AG04450 (cell line): ENCODE results near the gene GSTM2. TPM values are rescaled to one million over a fixed set of nuclear protein-coding genes. Genes with fewer than 3 reads are reported as not detected.
A peak's percentile ranks its signal among the peaks of the same experiment; 100 is the strongest.

Experiments
- CTCF ChIA-PET: fragments of 300-600, 350-600 bp; formaldehyde crosslinking; extraction: SDS; loops from one replicate; lab custom pipeline; 2022; ENCODE audit warnings: antibody characterized with exemption, inconsistent platforms; lab: Charles Lee
- POLR2A ChIA-PET: fragments of 350-600 bp; formaldehyde crosslinking; extraction: SDS; loops from one replicate; lab custom pipeline; 2021; ENCODE audit warnings: antibody characterized with exemption, inconsistent platforms; lab: Yijun Ruan, JAX
- DNase-seq: peaks from one replicate; pipeline ENCODE4 v3.0.0-alpha.2; 2011; ENCODE audit warnings: low read depth, low spot score
- H3K27ac ChIP-seq: one replicate; pipeline ENCODE4 v1.5.1; 2012; ENCODE audit warnings: low read depth, low read length, control low read depth
- H3K27me3 ChIP-seq: one replicate; pipeline ENCODE4 v1.6.0; 2012; ENCODE audit warnings: low read length; ENCODE audit not compliant: control insufficient read depth, insufficient read depth
- H3K4me3 ChIP-seq: 2 replicates; pipeline ENCODE4 v1.5.1; 2011; ENCODE audit warnings: mild to moderate bottlenecking, low read depth, low read length, control low read depth
- H3K9me3 ChIP-seq: 2 replicates; pipeline ENCODE4 v1.5.1; 2012; ENCODE audit warnings: low read length; ENCODE audit not compliant: control insufficient read depth, insufficient read depth
- polyA plus RNA-seq: library from polyadenylated mRNA; depleted of rRNA; stranded (reverse); fragments of >200 nt; gene quantifications from 2 replicates; pipeline ENCODE4 v1.2.3, GENCODE V29; 2011
- TF ChIP-seq, protein P1 (sequence below): IDR thresholded peaks from 2 replicates; pipeline ENCODE4 v1.5.1; 2011; ENCODE audit warnings: low read depth, low read length, control low read depth, inconsistent platforms

The GSTM2 gene
- polyA plus RNA-seq, 1 experiment = 90.2 TPM

DNA sequence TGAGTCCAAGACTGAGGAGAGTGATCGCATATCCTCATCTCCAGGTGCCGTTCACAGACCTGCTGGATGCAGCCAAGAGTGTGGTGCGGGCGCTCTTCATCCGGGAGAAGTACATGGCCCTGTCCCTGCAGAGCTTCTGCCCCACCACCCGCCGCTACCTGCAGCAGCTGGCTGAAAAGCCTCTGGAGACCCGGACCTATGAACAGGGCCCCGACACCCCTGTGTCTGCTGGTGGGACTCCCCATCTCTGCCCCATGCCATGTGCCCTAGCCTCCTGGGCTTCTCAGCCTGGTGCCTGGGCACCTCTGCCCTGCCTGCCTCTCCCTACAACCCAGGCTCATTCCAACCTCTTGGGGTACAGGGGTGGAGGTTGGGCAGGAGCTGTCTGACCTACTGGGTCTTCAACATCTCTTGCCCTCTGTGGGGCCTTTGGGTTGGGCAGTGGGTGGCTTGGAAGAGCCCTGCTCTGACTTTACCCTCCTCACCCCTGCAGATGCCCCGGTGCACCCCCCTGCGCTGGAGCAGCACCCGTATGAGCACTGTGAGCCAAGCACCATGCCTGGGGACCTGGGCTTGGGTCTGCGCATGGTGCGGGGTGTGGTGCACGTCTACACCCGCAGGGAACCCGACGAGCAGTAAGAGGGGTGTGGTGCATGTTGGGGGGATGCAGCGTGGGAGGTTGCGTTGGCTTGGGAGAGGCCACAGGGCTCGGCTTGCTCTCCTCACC, 41.0 kb upstream of the GSTM2 start:
- H3K4me3 ChIP-seq = no peak overlapping the region
- CTCF ChIA-PET = interaction anchor here (1.5 to 8.9 kb wide), 2 partner anchors 12 to 81 kb away, joined by 4 to 64 read pairs; no protein-coding TSS in a partner anchor
- H3K27ac ChIP-seq = peak overlapping the region; percentile 21
- POLR2A ChIA-PET = no interaction called here
- no peaks in the 10 kb centered on the region for H3K27me3 ChIP-seq
- no peak for DNase-seq
- TF ChIP-seq, protein P1, sequence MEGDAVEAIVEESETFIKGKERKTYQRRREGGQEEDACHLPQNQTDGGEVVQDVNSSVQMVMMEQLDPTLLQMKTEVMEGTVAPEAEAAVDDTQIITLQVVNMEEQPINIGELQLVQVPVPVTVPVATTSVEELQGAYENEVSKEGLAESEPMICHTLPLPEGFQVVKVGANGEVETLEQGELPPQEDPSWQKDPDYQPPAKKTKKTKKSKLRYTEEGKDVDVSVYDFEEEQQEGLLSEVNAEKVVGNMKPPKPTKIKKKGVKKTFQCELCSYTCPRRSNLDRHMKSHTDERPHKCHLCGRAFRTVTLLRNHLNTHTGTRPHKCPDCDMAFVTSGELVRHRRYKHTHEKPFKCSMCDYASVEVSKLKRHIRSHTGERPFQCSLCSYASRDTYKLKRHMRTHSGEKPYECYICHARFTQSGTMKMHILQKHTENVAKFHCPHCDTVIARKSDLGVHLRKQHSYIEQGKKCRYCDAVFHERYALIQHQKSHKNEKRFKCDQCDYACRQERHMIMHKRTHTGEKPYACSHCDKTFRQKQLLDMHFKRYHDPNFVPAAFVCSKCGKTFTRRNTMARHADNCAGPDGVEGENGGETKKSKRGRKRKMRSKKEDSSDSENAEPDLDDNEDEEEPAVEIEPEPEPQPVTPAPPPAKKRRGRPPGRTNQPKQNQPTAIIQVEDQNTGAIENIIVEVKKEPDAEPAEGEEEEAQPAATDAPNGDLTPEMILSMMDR = no peak
- H3K9me3 ChIP-seq = no peaks in the 10 kb centered on the region; the same call in 1 of the 2 replicates

DNA sequence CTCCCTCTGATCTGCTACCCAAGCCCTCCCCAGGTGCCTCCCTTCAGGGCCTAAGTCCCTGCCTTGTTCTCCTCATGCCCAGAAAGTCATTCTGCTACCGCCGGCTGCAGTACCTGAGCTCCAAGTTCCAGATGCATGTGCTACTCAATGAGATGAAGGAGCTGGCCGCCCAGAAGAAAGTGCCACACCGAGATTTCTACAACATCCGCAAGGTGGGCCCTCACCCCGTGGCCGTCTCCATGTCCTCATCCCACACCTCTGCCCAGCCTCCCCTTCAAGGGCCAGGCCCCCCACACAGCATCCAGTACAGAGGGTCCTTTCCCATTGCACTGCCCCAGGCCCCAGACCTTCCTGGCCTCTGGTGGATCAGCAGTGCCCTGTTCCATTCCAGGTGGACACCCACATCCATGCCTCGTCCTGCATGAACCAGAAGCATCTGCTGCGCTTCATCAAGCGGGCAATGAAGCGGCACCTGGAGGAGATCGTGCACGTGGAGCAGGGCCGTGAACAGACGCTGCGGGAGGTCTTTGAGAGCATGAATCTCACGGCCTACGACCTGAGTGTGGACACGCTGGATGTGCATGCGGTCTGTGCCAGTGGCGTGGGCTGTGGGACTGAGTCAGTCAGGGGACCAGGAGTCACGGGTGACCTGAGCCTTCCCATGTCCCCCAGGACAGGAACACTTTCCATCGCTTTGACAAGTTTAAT, 40.0 kb upstream of the GSTM2 start:
- TF ChIP-seq, protein P1 = no peak
- Histone ChIP-seq H3K27me3 (no peaks in the 10 kb centered on the region), H3K9me3 (no peaks in the 10 kb centered on the region; the same call in 1 of the 2 replicates), H3K27ac (no peak overlapping the region), H3K4me3 (no peak overlapping the region)
- ChIA-PET CTCF (interaction anchor here (0.6 to 8.9 kb wide), 3 partner anchors 11 to 82 kb away, joined by 4 to 64 read pairs (median 32); no protein-coding TSS in a partner anchor), POLR2A (no interaction called here)
- DNase-seq = no peak

DNA sequence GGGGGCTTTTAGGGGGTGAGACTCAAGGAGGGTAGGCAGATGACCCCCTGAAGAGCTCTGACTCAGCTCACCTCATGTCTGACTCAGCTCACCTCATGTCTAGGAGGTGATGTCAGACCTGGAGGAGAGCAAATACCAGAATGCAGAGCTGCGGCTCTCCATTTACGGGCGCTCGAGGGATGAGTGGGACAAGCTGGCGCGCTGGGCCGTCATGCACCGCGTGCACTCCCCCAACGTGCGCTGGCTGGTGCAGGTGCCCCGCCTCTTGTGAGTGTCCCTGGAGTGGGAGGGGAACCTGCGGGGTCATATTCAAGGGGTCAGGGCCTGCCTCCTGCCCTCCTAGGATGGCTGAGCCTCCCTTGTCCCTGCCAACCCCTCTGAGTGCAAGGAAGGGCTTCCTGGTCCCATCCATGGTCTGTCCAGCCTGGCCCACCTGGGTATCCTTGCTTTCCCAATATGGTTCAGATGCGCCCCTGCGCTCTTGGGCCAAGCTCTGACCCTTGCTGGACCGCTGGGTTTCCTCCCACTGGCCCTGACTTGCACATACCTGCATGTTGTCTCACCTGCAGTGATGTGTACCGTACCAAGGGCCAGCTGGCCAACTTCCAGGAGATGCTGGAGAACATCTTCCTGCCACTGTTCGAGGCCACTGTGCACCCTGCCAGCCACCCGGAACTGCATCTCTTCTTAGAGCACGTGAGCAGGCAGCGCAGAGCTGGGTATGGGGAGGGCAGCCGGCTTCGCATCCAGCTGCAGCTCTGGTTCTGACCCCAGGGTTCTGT, 39.1 kb upstream of the GSTM2 start:
- DNase-seq = no peak
- no peaks in the 10 kb centered on the region; the same call in 1 of the 2 replicates for H3K9me3 ChIP-seq
- no peak overlapping the region for H3K4me3 ChIP-seq
- H3K27me3 ChIP-seq = no peaks in the 10 kb centered on the region
- ChIA-PET POLR2A (interaction anchor here (1.3 kb wide), 1 partner anchor 81 kb away, joined by 6 read pairs; the partner anchor contains the start of gene GNAI3), CTCF (interaction anchor here (1.4 to 8.9 kb wide), 5 partner anchors 10 to 83 kb away, joined by 3 to 64 read pairs (median 17); partner anchors contain the start of gene GNAI3)
- H3K27ac ChIP-seq = no peak overlapping the region
- TF ChIP-seq, protein P1 = no peak

DNA sequence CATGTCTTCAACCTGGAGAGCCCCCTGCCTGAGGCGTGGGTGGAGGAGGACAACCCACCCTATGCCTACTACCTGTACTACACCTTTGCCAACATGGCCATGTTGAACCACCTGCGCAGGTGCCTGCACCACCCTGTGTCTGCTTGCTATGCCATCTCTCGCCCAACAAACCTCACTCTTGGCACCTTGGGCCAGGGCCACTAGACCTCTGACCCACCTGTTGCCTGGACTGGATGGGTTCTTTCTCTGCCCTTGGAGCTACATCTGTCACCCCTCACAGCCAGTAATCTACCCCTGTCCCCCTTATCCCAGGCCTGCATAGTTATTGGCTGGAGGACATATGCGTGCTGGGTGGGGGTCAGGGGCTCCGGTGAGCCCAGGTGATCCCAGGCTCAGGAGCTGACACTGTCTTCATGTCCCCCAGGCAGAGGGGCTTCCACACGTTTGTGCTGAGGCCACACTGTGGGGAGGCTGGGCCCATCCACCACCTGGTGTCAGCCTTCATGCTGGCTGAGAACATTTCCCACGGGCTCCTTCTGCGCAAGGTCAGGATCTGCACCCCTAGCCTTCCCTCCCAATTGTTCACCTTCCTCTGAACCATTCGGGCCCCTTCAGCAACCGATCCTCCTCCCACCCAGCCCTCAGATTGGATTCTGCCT, 38.4 kb upstream of the GSTM2 start:
- Histone ChIP-seq H3K4me3 (no peak overlapping the region), H3K27ac (no peak overlapping the region), H3K9me3 (no peaks in the 10 kb centered on the region; the same call in 1 of the 2 replicates), H3K27me3 (no peaks in the 10 kb centered on the region)
- POLR2A ChIA-PET = interaction anchor here (1.3 kb wide), 1 partner anchor 81 kb away, joined by 6 read pairs; the partner anchor contains the start of gene GNAI3
- CTCF ChIA-PET = interaction anchor here (1.2 to 8.9 kb wide), 8 partner anchors 9 to 84 kb away, joined by 3 to 64 read pairs (median 7); partner anchors contain the start of gene GNAI3
- TF ChIP-seq, protein P1 = no peak
- no peak for DNase-seq
